ENCODE measurements around the gene ADAMTS3. TPM values are rescaled to one million over a fixed set of nuclear protein-coding genes. Genes with fewer than 3 reads are reported as not detected.

Gene ADAMTS3
- total and polyA plus RNA-seq, 2 donors (not counting 3 experiments of a cell fraction or from before 2014, with no cell fraction given), result 0.37 to 1.3 TPM

DNA sequence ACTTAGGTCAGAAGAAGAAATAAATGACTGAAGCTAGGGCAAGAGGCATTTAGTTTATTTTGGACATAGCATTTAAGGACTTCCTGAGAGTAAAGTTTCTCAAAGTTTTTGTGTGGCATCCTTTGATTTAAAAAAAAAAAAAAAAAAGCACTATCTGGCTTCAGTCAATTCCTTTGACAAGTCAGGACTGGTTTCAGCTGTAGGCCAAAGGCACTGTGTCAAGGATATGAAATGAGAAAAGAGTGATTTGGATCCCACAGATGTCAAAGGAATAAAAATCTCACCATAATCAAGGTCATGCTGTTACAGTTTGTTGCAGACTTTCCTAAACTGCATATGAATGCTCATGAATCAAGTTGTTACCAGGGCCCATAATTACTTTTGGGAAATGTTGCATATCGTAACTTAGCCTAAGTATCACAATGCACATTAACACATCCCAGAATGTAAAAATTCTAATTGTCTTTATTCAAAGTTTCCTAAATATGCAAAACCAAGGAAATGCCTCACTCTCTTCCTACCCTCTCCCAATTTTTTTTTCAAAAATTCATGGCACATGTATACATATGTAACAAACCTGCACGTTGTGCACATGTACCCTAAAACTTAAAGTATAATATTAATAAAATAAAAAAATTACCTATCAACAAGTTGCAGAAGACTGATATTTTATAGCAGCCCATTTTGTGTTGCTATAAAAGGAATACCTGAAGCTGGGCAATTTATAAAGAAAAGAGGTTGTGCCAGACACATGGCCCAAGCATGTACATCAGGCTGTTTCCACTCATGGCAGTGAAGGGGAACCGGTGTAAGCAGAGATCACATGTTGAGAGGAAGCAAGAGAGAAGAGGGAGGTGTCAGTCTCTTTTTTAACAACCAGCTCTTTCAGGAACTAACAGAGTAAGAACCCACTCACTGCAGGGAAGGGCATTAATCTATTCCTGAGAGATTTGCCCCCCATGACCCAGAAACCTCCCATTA is 33.7 kb upstream of the ADAMTS3 start:
- FAIRE-seq, result no peak
- no peak overlapping the region for H3K4me3 ChIP-seq (replicated peaks in 1 of 3; ENCODE audit: insufficient read depth in 1 of 3, low read depth in 1 of 3, low read length in 3 of 3)
- H4K20me1 ChIP-seq (replicated peaks; ENCODE audit: control insufficient read depth, extremely low read depth, insufficient read depth, low read length), result no peaks in the 10 kb centered on the region
- TF ChIP-seq FOS (IDR thresholded peaks at IDR 0.05; ENCODE audit: borderline replicate concordance, insufficient read depth, low read length), result no peak
- TF ChIP-seq MYC (IDR thresholded peaks at IDR 0.05; ENCODE audit: low read depth, low read length), result no peak
- TF ChIP-seq POLR2A (IDR thresholded peaks at IDR 0.05; ENCODE audit: low read depth, low read length), result no peak
- no peak for TF ChIP-seq JUN (IDR thresholded peaks at IDR 0.05; ENCODE audit: borderline replicate concordance, insufficient read depth, insufficient read length, low read depth)
- TF ChIP-seq, protein P1, sequence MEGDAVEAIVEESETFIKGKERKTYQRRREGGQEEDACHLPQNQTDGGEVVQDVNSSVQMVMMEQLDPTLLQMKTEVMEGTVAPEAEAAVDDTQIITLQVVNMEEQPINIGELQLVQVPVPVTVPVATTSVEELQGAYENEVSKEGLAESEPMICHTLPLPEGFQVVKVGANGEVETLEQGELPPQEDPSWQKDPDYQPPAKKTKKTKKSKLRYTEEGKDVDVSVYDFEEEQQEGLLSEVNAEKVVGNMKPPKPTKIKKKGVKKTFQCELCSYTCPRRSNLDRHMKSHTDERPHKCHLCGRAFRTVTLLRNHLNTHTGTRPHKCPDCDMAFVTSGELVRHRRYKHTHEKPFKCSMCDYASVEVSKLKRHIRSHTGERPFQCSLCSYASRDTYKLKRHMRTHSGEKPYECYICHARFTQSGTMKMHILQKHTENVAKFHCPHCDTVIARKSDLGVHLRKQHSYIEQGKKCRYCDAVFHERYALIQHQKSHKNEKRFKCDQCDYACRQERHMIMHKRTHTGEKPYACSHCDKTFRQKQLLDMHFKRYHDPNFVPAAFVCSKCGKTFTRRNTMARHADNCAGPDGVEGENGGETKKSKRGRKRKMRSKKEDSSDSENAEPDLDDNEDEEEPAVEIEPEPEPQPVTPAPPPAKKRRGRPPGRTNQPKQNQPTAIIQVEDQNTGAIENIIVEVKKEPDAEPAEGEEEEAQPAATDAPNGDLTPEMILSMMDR (IDR thresholded peaks at IDR 0.05; ENCODE audit: extremely low read depth in 1 of 2, insufficient read depth in 1 of 2, low read depth in 1 of 2, low read length in 2 of 2), result no peak
- no peak for TF ChIP-seq EZH2 (IDR thresholded peaks at IDR 0.05; ENCODE audit: borderline replicate concordance, low read depth, low read length, severe bottlenecking)
- TF ChIP-seq GATA2 (IDR thresholded peaks at IDR 0.05; ENCODE audit: insufficient read depth, insufficient read length, low read depth, low read length), result no peak
- no peak for TF ChIP-seq POLR2AphosphoS5 (IDR thresholded peaks at IDR 0.05; ENCODE audit: insufficient read depth, low read depth, low read length)
- TF ChIP-seq, protein P2, sequence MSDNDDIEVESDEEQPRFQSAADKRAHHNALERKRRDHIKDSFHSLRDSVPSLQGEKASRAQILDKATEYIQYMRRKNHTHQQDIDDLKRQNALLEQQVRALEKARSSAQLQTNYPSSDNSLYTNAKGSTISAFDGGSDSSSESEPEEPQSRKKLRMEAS (IDR thresholded peaks at IDR 0.05; ENCODE audit: insufficient read depth, insufficient read length), result no peak
- H3K9me1 ChIP-seq (replicated peaks; ENCODE audit: control insufficient read depth, extremely low read depth, insufficient read depth, low read length), result no peaks in the 10 kb centered on the region
- ChIA-PET POLR2A (no interaction called here), CTCF (no interaction called here)
- no peaks in the 10 kb centered on the region for H3K9me3 ChIP-seq (replicated peaks; ENCODE audit: control insufficient read depth, insufficient read depth, low read length)
- DNase-seq (ENCODE audit: low read depth, low spot score), result no peak
- H3K4me2 ChIP-seq (ENCODE audit: insufficient read depth, low read length), result no peak overlapping the region
- no peak overlapping the region for H3K27ac ChIP-seq (ENCODE audit: insufficient read depth, low read depth, low read length)
- no TSS peak for BruUV-seq (replicated peaks)
- no peak overlapping the region for H2AFZ ChIP-seq (ENCODE audit: low read depth, low read length)
- no peaks in the 10 kb centered on the region for H3K36me3 ChIP-seq (ENCODE audit: control insufficient read depth in 2 of 2, extremely low read depth in 1 of 2, insufficient read depth in 2 of 2, low read length in 2 of 2)
- intact Hi-C loops (cut with micrococcal nuclease) (no loop called here), dilution Hi-C loops (cut with MboI; ENCODE audit: extremely low pct_ligation_motif_present, low sequenced_read_pairs) (no loop called here)
- H3K4me1 ChIP-seq (ENCODE audit: control insufficient read depth, extremely low read depth, insufficient read depth, low read length), result no peaks in the 10 kb centered on the region
- no peaks in the 10 kb centered on the region for H3K27me3 ChIP-seq (ENCODE audit: control insufficient read depth in 2 of 2, insufficient read depth in 2 of 2, low read length in 2 of 2)
- H3K9ac ChIP-seq (replicated peaks; ENCODE audit: extremely low read depth, insufficient read depth, low read length), result no peak overlapping the region
- no peaks in the 10 kb centered on the region for H3K79me2 ChIP-seq (ENCODE audit: control insufficient read depth, insufficient read depth, low read length)
